GM19328 (cell line): ENCODE measurements around the gene RNF150.
"Not testable (repeated sequence)": the region's sequence is repeated elsewhere in the genome, so short reads cannot be mapped to it uniquely, and the experiment has no call there.

Source experiments
- ATAC-seq: cut with Tn5 transposase; IDR thresholded peaks from one replicate; pipeline ENCODE4 v1.9.1; 2021; ENCODE audit warnings: mild to moderate bottlenecking, moderate library complexity; ENCODE audit not compliant: unreplicated experiment

The RNF150 gene

DNA sequence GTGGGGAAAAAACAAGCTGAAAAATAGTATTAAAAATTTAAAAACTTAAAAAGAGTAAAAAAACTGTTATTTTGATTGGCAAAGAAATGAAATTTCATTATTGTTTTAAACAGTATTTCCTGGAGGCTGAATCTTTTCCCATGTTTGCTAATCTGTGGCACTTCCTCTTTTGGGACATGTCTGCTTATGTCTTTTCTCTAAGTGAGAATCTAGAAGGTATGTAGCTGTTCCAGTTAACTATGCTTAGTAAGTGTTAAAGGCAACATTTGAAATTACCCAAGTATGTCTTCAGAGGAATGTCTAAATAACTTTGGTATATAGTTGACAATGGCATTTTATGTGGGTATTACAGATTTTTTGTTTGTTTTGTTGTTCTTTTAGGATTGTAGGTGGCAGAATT lies 295.5 kb downstream of the RNF150 start:
- ATAC-seq = no peak

DNA sequence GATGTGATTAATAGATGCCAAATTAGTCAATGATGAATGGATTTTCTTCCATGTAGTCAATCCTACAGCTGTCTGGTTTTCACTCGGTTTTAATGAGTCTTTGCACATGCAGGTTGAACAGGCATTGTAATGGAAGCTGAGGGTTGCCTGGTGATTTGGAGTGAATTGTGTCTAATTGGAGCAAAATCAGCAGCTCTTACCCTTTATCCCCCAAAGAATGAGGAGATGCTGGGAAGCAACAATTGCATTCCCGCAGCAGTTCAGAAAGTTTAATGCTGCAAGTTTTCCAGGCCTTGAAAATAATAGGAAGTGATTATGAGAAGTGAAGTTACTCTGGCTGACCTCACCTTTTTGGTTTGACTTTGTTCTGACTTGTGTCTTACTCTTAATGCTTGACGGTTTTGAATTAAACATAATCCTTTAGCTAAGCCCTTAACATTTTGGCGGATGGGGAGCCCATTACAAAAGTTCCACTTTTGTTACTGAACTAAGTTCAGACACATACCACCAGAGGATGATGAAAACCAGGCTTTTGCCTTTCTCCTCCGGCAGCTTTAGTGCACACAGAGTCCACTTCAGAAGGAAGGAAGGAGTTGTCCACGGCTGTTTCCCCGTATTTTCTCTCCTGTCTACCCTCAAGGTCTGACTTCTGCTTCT lies 298.3 kb downstream of the RNF150 start:
- ATAC-seq = no peak

DNA sequence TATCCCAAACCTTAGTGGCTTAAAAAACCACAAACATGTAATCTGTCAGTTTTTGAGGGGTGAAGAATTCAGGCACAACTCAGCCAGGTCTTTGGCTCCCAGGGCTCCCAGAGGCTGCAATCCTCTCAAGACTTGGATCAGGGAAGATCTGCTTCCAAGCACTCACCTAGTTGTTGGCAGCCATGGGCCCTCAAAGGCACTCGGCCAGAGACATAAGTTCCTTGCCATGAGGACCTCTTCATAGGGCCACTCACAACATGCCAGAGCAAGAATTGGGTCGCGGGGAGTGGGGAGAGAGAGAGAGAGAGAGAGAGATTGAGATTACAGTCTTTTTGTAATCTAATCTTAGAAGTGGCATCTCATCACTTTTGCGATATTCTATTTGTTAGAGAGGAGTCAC lies 300.0 kb downstream of the RNF150 start:
- ATAC-seq = no peak

DNA sequence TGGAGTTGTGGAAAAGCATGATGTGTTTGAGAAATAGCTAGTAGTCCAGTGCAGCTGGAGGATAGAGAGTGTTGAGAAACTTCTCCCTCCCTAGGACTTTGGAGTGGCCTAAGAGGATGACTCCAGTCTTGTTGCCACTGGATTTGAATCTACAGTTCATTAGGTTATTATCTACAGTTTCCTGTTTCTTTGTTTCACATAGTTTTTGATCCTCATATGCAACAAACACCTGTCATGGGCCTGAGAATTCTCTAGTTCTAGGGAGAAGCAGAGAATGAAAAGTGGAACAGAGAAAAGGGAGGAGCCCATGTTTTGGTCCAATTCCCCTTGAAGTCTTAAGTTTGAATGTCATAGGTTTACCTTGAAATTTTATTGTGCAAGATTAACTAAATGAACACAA lies 303.4 kb downstream of the RNF150 start:
- peak; percentile 86 for ATAC-seq

DNA sequence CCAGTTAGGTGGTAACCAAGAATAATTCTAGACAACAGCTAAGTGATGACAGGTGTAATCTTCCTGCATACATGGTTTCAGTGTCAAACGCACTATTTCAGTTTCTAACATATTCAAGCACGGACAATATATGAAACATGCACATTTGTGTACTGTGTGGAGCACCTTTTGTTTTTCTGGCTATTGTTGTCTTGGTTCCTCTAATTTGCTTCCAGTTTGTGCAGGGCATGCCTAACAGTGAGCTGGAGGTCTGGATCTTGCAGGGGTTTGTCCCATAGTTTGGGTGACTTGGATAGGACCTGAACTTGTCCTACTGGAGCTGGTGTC lies 306.6 kb downstream of the RNF150 start:
- peak; percentile 58 for ATAC-seq

DNA sequence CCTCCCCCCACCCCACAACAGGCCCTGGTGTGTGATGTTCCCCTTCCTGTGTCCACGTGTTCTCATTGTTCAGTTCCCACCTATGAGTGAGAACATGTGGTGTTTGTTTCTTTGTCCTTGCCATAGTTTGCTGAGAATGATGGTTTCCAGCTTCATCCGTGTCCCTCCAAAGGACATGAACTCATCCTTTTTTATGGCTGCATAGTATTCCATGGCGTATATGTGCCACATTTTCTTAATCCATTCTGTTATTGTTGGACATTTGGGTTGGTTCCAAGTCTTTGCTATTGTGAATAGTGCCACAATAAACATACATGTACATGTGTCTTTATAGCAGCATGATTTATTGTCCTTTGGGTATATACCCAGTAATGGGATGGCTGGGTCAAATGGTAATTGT lies 312.7 kb downstream of the RNF150 start:
- ATAC-seq = not testable (repeated sequence)

DNA sequence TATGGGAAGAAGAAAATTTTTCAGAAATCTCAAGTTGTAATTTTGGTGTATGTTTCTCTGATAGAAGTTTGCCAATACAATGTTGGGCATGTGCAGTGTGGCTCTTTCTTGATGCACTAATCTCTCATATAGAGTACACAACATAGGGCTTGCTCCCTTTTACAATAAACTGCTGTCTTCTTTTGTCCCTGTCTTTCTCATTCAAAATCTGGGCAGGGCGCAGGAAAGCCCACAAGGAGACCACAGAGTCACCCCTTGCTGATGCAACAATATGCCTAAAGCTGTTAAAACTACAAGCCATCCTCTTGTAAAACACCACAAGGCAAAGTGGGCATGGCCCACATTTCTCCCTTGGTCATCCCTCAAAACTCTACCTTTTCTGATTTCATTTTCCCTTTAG lies 313.7 kb downstream of the RNF150 start:
- ATAC-seq = no peak

DNA sequence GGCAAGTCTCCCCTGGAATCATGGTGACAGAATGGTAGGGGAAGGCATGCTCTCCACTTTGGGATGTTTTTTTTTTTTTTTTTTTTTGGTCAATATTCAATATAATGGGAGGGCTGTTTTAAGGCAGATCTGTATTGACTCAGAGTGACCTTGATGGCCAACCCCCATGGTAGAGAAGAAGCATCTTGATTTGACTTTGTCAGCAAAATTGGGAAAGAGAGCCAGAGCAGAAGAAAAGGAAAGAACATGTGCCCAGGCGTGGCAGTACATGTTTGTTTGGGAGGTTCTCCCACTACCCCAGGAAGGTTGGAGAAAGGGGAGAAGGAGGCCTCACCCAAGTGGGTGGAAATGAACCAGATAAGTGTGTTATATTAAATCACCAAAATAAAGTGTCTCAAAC lies 314.8 kb downstream of the RNF150 start:
- ATAC-seq = no peak

DNA sequence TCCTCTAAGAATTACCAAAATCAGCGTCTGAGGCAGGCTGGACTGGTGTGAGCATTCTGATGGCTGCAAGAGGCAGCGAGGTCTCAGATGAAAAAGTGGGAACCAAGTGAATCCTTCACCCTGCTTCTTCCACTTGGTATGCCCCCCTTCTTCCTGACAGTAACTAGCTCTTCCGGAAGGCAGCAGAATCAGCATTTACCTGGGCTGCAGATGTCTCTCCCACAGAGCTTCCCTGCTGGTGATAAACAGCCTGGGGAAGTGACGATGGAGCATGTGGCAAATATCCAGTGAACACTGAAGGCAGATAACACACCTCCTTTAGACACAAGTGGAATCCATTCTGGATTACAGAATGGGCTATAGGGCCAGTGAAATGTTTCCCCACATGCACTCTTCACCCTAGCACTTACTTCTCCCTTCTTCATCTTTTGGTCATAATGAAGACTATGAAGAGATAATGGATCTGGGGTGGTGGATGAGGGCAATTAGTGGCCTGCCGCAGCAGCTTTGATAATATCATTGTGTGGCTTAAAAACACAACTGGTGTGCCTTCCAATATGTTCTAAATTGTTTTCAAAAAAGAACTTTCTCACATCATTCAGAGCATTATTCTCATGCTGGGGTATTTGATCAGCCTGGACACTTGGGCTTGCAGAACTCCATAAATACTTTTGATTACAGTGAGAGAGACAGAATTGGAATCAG lies 316.3 kb downstream of the RNF150 start:
- no peak for ATAC-seq

DNA sequence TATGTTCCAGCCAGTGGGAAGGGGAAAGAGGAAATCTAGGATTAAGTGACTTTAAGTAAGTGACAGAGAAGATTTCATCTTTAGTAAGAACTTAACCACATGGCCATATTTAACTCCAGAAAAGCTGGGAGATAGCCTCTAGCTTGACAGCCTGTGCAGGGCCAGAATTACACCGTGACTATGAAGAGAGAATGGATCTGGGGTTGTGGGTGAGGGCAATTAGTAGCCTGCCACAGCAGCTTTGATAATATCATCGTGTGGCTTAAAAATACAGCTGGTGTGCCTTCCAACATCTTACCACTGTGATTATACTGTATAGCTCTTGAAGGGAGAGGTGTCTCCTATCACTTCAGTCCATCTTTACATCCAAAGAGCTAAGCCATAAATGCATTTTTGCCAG lies 319.5 kb downstream of the RNF150 start:
- ATAC-seq = no peak

DNA sequence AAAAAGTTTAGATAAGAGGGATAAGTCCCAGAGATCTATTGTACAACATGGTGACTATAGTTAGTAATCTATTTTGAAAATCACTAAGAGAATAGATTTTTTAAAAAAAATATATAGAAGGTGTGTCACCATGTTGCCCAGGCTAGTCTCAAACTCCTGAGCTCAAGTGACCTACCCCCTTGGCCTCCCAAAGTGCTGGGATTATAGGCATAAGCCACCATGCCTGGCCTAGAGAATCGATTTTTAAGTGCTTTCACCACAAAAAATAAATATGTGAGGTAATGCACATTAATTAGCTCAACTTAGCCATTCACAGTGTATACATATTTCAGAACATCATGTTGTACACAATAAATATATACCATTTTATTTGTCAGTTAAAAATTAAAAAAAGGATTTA lies 320.4 kb downstream of the RNF150 start:
- no peak for ATAC-seq

DNA sequence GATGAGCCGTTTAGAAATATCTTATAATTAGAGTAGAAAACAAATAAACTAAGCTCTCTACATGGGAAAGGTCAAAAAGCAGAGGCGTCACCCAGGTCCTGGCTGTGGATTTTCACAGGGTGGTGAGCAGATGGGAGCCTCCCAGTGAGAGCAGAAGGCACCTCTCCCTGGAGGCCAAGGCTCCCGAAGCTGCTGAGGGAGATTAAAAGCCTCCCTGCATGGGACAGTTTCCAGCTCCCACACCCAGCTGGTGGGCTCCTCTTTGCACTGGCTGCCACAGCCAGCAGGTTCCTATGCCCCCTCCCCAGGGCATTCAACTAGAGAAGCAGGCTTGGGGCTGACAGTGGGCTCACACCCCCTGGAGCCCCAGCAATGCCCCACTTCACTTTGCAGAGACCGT lies 321.8 kb downstream of the RNF150 start:
- ATAC-seq = no peak

DNA sequence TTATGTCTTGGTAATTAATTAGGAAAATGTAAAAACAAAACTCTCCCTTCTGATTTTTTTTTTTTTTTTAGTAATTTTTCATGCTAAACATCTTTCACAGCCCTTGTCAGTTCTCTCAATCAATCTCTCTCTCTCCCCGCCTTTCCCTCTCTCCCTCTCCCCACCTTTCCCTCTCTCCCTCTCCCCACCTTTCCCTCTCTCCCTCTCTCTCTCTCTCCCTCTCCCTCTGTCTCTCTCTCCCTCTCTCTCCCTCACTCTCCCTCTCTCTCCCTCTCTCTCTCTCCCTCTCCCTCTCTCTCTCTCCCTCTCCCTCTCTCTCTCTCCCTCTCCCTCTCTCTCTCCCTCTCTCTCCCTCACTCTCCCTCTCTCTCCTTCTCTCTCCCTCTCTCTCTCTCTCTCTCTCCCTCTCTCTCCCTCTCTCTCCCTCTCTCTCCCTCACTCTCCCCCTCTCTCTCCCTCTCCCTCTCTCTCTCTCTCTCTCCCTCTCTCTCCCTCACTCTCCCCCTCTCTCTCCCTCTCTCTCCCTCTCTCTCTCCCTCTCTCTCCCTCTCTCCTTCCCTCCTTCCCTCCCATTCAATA lies 322.6 kb downstream of the RNF150 start:
- not testable (repeated sequence) for ATAC-seq
